Left renal pelvis (tissue), 4 donors: ENCODE results near the gene ATP8B3. TPM values are rescaled to one million over a fixed set of nuclear protein-coding genes. Genes with fewer than 3 reads are reported as not detected.

Source experiments
- DNase-seq, 4 donors: peaks; one replicate each; pipeline ENCODE4 v3.0.0-alpha.2; 2013; ENCODE audit warnings: low read depth in 4 of 4, low spot score in 3 of 4
- polyA plus RNA-seq, 4 donors: library from polyadenylated mRNA; unstranded; fragments of 120-200 nt; gene quantifications; one replicate each; pipeline ENCODE4 v1.2.1, GENCODE V29; 2013; ENCODE audit not compliant: insufficient read length in 4 of 4

The ATP8B3 gene
- polyA plus RNA-seq, 4 donors = 0.36 to 2.0 (median 0.64) TPM

GRCh38 chr19:1836458-1837221 is 24.6 kb upstream of the ATP8B3 start:
- no peak for DNase-seq

GRCh38 chr19:1833540-1833939 is 21.5 kb upstream of the ATP8B3 start:
- no peak for DNase-seq

- no peak for DNase-seq
Measured at GRCh38 chr19:1832046-1832663, 20.1 kb upstream of the ATP8B3 start.

GRCh38 chr19:1830978-1831377 is 18.9 kb upstream of the ATP8B3 start:
- no peak for DNase-seq

DNA sequence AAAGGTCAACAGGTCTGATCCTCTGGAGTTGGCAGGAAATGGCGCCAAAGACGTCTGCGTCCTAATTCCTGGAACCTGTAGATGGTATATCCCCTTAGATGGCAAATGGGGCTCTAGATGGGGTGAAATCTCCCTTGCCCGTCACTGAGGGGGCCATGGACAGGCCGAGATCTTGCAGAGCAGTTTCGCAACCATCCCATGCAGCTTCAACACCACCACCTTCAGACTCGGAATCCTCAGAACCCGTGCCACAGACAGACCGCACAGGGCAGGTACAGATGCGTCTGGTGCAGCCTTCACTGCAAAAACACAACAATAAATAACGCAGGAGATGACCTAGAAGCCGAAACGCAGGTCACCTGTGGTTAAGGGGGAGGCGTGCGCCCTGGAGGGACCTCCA is 18.5 kb upstream of the ATP8B3 start:
- DNase-seq = no peak

DNA sequence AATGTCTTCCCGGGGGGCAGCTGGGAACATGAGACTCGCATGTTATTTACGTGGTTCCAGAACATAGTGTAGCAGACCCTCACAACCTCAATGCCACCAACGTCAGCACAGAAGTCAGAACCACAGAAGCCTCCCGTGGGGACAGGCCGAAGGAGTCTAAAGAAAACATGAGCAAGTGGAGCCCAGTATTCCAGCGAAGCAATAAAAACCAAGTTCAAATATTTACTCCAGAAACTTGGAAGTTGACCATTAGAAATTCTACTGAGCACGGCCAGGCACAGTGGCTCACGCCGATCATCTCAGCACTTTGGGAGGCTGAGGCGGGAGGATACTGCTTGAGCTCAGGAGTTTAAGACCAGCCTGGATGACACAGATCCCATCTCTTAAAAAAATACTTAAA is 17.9 kb upstream of the ATP8B3 start:
- DNase-seq = no peak

DNA sequence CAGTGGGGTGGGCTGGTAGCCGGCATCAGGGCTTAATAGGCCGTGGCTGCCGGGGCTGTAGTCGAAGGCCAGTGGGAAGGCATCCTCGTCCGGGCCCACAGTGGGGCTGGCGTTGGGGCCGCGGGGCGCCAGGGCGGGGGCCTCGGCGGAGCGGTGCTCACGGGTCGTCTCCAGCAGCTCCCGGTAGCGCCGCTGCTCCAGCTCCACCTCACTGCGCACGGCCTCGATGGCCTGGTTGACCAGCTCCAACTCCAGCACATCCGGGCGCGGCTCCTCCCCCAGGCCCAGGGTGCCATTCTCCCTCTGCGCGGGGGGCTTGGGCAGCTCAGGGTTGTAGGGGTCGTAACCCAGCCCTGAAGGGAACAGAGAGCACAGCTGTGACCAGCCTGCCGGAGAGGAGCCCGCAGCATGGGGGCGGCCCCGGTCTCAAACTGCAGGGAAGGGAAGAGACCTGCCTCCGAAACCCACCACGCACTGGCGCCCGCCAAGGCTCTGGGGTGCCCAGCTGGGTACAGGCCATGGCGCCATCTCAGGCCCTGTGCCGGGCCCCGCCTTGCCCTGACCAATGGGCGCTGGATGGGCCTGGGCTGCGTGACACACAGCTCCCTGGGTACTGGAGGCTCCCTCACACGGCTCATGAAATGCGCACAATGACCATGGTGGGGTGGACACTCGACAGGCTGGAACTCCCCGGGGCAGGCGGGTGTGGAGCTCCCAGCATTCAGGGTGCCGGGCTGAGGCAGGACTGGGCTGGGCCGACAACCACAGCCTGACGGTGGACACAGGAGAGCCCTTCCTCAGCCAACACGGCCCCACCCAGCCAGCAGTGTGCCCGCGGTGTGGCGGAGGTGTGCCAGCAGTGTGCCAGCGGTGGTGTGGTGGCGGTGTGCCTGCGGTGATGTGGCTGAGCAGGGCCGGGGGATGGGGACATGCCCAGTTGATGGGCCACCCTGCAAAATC is 16.5 kb upstream of the ATP8B3 start:
- no peak for DNase-seq

GRCh38 chr19:1827566-1828278 is 15.6 kb upstream of the ATP8B3 start:
- no peak for DNase-seq

DNA sequence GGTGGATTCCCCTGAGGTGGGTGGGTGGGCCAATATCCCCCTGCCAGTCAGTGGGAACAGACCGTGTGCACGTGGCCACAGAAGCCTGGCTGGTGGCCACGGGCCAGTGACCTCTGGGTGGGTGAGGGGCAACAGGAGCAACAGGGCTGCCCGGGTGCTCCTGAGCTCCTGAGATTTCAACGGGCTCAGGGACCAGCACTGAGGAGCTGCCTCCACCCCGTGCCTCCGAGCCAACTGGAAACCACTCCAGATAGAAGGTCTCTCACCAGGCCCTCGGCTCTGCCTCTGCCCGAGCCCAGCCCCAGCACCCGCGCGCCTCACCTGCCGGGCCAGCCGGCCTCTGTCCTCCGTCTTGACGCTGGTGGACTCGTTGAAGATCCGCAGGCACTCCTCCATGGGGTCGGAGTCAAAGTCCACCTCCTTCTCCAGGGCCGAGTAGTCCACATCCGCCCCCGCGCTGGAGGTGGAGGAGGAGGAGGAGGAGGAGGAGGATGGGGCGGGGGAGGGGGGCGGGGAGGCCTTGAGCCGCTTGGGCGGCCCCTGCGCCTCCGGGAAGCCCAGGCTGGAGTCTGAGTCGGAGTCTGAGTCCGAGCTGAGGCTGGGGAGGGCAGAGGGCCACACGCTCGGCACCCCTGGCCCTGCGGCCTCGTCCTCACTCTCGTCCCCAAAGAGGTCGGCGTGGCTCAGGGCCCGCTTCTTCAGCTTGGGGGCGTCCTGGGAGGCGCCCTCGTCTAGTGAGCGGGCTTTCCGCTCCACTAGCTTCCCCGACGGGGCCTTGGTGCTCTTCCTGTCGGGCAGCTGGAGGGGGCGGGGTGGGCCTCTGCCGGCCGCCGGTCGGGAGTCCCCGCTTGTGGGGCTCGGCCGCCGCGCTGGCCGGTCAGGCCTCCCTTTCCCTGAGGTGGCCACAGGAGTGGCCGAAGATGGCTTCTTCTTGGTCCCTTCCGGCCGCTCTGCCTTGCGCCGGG is 14.8 kb upstream of the ATP8B3 start:
- peak in 2 of 4 donors; percentile 50 to 53 for DNase-seq

DNA sequence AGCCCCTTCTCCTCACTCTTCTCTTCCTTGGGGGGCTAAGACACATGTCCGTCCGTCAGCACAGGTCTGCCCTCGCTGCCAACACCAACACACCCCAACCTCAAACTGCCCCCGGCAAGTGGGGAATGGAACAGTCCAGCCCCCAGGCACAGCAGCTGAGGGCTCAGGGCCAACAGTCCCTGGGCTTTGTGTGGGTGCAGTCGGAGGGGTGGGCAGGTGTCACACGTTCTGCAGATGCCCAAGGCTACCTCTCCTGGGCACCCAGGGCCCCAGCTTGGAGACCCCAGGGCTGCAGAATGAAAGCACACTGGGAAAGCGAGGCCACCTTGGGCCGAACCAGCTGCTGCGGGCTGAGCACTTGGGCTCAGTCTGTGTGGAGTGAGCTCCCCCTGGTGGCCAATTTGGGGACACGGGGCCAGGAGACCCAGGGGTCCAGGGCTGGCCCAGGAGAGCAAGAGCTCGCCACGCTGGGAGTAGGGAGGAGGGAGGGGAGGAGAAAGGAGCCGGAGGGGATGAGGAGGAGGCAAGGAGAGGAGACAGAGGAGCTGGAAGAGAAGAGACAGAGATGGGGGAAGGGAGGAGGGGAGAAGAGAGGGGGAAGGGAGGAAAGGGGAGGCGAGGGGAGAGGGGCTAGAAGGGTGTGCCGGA is 14.0 kb upstream of the ATP8B3 start:
- DNase-seq = peak in 3 of 4 donors; percentile 58 to 63 (median 60)

DNA sequence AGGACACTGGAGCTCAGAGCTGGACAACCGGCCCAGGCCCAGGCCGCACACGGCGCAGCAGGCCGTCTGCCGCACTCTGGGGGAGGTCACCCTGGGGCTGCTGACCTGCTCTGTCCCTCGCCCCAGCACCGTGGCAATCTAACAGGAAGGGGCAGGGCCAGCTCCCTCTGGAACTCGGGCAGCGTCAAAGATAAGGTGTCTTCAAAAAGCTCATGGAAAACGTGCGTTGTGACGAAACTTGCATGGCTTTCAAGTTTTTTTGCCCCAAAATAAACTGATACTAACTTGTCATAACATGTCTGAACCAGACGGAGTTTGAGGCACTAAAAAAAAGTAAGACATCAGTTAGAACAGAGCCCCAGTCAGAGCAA is 12.2 kb upstream of the ATP8B3 start:
- DNase-seq = no peak

- no peak for DNase-seq
Measured at GRCh38 chr19:1823539-1824251, 11.6 kb upstream of the ATP8B3 start.

GRCh38 chr19:1823020-1823419 is 10.9 kb upstream of the ATP8B3 start:
- DNase-seq = no peak

DNA sequence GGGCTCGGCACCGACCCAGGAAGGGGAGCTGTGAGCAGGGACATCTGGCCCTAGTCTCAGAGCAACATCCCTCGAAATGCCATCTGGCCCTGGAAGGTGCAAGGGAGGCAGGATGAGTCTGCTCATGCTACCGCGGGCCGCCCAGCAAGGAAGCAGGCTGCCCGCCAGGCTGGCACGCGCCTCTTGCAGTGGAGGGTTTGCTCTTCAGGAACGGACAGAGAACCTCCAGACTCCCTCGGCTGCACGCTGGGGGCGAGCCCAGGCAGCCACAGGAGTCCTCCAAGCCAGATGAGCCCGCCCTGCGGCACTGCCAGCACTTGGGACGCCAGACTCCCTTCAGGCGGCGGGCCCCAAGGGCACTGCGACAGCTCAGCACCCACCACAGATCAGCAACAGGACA is 10.1 kb upstream of the ATP8B3 start:
- DNase-seq = no peak

GRCh38 chr19:1819341-1820255 is 7.5 kb upstream of the ATP8B3 start:
- no peak for DNase-seq

GRCh38 chr19:1818549-1819195 is 6.6 kb upstream of the ATP8B3 start:
- no peak for DNase-seq
